ENCODE measurements around the gene CRYGC.

DNA sequence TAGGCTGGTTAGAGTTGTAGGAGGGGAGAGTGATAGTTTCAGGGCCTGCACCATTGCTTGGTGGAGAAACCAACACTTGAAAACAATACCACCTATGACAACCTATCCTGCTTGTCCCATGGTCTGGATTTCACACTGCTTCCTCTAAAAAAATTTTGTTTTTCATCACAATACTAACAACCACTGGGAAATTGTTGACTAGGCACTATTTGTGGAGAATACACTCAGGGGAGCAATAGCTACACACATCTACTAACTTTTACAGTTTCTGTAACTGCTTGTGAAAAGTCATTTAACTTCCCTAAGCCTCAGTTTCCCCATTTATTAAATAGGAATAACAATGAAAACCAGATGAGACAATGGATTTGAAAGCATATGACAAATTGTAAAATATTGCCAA lies 20.5 kb upstream of the CRYGC start:
- TF ChIP-seq, protein P1, sequence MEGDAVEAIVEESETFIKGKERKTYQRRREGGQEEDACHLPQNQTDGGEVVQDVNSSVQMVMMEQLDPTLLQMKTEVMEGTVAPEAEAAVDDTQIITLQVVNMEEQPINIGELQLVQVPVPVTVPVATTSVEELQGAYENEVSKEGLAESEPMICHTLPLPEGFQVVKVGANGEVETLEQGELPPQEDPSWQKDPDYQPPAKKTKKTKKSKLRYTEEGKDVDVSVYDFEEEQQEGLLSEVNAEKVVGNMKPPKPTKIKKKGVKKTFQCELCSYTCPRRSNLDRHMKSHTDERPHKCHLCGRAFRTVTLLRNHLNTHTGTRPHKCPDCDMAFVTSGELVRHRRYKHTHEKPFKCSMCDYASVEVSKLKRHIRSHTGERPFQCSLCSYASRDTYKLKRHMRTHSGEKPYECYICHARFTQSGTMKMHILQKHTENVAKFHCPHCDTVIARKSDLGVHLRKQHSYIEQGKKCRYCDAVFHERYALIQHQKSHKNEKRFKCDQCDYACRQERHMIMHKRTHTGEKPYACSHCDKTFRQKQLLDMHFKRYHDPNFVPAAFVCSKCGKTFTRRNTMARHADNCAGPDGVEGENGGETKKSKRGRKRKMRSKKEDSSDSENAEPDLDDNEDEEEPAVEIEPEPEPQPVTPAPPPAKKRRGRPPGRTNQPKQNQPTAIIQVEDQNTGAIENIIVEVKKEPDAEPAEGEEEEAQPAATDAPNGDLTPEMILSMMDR (IDR thresholded peaks at IDR 0.05; ENCODE audit: insufficient read depth, low read depth, low read length) = no peak
- TF ChIP-seq EZH2 (IDR thresholded peaks at IDR 0.05; ENCODE audit: insufficient read depth, low read length) = no peak

Measured in astrocyte (in vitro differentiated cells and primary cell).